ENCODE results near the gene MYO16.

MYO16 gene

DNA sequence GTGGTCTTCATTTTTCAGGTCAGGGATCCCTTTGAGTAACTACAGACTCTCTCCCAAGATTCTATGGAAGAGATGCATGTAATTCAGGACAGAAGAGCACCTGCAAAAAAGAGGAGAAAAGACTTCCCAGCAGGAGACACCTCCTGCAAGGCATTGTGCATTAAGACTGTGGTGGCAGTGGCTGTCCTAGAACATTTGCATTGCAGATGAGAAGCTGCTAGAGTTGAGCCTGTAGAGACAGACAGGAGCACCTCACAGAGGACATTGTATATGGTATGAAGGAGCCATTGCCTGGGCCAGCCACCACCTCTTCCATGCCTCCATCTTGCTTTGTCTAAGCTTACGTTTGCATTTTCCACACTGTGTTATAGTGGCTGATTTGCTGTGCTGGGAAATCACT is 11.2 kb upstream of the MYO16 start:
- DNase-seq (ENCODE audit: insufficient read length, low spot score), result no peak
- TF ChIP-seq POLR2A (IDR thresholded peaks at IDR 0.05; ENCODE audit: low read depth, low read length) (no peak), SPI1 (IDR thresholded peaks at IDR 0.05; ENCODE audit: low read depth, low read length) (no peak), TAF1 (IDR thresholded peaks at IDR 0.05; ENCODE audit: low read depth, low read length) (no peak), PAX5 (IDR thresholded peaks at IDR 0.05; ENCODE audit: insufficient read depth, low read length, severe bottlenecking) (no peak), POLR2AphosphoS5 (IDR thresholded peaks at IDR 0.05; ENCODE audit: low read depth, low read length) (no peak), POU2F2 (IDR thresholded peaks at IDR 0.05; ENCODE audit: low read depth, low read length) (no peak)
- no peak for FAIRE-seq

DNA sequence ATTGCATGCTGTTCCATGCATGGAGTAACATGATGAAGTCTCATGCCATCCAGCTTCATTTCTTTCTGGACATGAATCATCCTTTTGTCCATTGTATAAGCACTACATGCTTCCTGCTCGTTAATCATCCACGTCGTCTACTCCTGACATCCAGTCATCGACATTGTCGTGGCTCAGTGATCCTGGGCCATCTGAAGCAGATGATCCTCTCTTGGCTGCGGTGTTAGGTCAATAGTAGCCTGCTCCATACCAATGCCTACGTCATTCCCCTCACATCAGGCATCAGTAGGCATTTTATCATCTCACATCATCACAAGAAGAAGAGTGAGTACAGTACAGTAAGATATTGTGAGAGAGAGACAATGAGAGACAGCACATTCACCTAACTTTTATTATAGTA is 7.9 kb upstream of the MYO16 start:
- FAIRE-seq (no peak), DNase-seq (ENCODE audit: insufficient read length, low spot score) (no peak)
- TF ChIP-seq POLR2A (IDR thresholded peaks at IDR 0.05; ENCODE audit: low read depth, low read length) (no peak), TAF1 (IDR thresholded peaks at IDR 0.05; ENCODE audit: low read depth, low read length) (no peak), POLR2AphosphoS5 (IDR thresholded peaks at IDR 0.05; ENCODE audit: low read depth, low read length) (no peak), PAX5 (IDR thresholded peaks at IDR 0.05; ENCODE audit: insufficient read depth, low read length, severe bottlenecking) (no peak), POU2F2 (IDR thresholded peaks at IDR 0.05; ENCODE audit: low read depth, low read length) (no peak), SPI1 (IDR thresholded peaks at IDR 0.05; ENCODE audit: low read depth, low read length) (no peak)

DNA sequence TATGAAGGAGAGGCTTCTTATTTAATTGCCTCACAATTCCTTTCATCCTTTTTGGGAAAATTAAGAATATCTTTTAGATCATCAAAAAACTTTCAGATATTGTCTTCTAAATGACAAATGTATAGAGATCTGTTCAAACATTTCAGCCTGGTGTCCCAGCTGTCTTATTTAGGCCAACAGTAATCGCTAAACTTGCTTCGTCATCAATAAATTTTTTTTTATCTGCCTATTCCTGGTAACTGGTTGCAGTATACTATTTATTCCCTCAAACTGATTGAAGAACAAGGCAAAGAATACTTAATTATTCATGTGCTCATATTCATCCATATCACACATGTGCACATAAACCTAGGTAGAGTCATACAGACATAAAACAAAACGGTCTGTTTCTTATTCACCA is 5.3 kb upstream of the MYO16 start:
- FAIRE-seq (no peak), DNase-seq (ENCODE audit: insufficient read length, low spot score) (no peak)
- no peak for TF ChIP-seq POLR2AphosphoS5 (IDR thresholded peaks at IDR 0.05; ENCODE audit: low read depth, low read length)
- TF ChIP-seq PAX5 (IDR thresholded peaks at IDR 0.05; ENCODE audit: insufficient read depth, low read length, severe bottlenecking), result no peak
- TF ChIP-seq TAF1 (IDR thresholded peaks at IDR 0.05; ENCODE audit: low read depth, low read length), result no peak
- TF ChIP-seq POLR2A (IDR thresholded peaks at IDR 0.05; ENCODE audit: low read depth, low read length), result no peak
- no peak for TF ChIP-seq POU2F2 (IDR thresholded peaks at IDR 0.05; ENCODE audit: low read depth, low read length)
- no peak for TF ChIP-seq SPI1 (IDR thresholded peaks at IDR 0.05; ENCODE audit: low read depth, low read length)

DNA sequence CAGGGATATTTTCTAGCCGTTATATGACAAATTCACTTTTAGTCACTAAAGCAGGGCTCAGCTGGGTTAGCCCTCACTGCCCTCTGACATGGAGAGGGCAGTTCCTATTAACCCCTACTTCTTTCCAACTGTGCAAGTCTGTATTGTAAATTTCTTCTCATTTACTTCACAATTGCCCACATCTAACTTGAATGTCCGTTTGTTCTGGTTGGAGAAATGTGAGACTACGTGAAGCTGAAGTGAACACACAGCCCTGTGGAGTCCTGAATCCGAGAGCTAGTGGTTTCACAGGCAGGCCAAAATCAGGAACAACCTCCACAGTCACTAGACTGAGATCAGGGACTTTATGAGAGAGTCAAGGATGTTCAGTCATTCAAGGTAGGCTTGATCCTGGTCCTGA is 4.4 kb upstream of the MYO16 start:
- TF ChIP-seq SPI1 (IDR thresholded peaks at IDR 0.05; ENCODE audit: low read depth, low read length), result no peak
- no peak for TF ChIP-seq POU2F2 (IDR thresholded peaks at IDR 0.05; ENCODE audit: low read depth, low read length)
- no peak for TF ChIP-seq POLR2AphosphoS5 (IDR thresholded peaks at IDR 0.05; ENCODE audit: low read depth, low read length)
- TF ChIP-seq TAF1 (IDR thresholded peaks at IDR 0.05; ENCODE audit: low read depth, low read length), result no peak
- TF ChIP-seq PAX5 (IDR thresholded peaks at IDR 0.05; ENCODE audit: insufficient read depth, low read length, severe bottlenecking), result no peak
- no peak for TF ChIP-seq POLR2A (IDR thresholded peaks at IDR 0.05; ENCODE audit: low read depth, low read length)
- DNase-seq (ENCODE audit: insufficient read length, low spot score), result no peak
- no peak for FAIRE-seq

DNA sequence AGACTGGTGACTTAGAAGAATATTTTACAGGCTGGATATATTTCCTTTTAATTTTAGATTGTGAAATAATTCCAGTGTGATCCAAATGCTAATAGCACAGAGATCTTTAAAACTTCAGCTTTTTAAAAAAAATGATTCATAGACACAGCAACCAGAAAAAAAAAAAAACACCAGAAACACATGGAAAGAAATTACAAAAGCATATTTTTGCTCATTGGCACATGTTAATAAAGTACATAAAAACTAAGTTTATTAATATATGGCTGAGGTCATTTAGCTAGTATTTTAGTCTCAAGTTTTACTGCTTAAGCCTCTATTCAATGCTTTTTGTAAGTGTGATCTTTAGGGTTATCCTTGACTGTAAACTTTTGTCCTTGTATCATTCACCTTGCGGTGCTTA is 577 bp downstream of the MYO16 start:
- no peak for FAIRE-seq
- TF ChIP-seq PAX5 (IDR thresholded peaks at IDR 0.05; ENCODE audit: insufficient read depth, low read length, severe bottlenecking) (no peak), SPI1 (IDR thresholded peaks at IDR 0.05; ENCODE audit: low read depth, low read length) (no peak), TAF1 (IDR thresholded peaks at IDR 0.05; ENCODE audit: low read depth, low read length) (no peak)
- no peak for DNase-seq (ENCODE audit: insufficient read length, low spot score)

DNA sequence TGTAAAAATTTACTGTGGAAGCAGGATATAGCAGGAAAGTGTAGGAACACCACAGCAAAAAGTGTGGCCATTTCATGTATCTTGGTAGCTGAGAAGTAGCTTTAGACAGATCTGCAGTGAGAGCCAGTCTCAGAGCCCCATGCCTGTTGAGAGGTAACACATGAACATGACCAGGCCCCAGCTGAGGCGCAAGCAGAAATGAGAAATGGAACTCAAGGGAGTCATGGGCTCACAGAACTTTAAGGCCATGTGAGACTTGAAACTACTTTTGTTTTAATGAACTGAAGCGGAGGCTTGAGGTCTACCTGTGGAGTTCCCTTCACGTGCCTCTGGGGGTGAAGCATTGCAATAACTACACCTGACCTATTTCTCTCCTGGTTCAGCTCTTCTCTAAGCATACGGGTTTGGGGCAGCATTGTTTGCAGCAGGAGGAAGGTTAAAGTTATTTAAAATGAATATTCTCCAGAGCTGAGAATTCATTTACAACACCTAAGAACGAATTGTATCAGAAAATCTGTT is 3.3 kb downstream of the MYO16 start:
- FAIRE-seq (no peak), DNase-seq (ENCODE audit: insufficient read length, low spot score) (no peak)
- TF ChIP-seq PAX5 (IDR thresholded peaks at IDR 0.05; ENCODE audit: insufficient read depth, low read length, severe bottlenecking), result no peak

DNA sequence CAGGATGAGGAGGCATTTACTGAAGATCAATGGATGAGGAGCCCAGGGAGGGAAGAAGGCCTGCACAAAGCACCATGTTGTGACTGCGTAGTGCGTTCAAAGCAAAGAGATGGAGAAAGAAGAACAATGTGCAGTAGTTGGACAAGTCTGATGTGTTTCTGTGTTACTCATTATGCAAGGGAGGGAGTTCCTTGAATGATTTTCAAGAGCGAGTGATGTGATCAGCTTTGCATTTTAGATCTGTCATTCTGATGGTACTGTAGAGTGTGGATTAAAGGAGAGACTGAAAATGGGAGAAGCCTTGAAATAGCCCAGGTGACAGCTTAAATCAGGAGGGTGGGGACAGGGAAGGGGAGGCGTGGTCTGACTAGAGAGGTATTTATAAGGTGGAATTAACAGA is 9.5 kb downstream of the MYO16 start:
- DNase-seq (ENCODE audit: insufficient read length, low spot score) (no peak), FAIRE-seq (no peak)
- TF ChIP-seq SPI1 (IDR thresholded peaks at IDR 0.05; ENCODE audit: low read depth, low read length) (no peak), TAF1 (IDR thresholded peaks at IDR 0.05; ENCODE audit: low read depth, low read length) (no peak), PAX5 (IDR thresholded peaks at IDR 0.05; ENCODE audit: insufficient read depth, low read length, severe bottlenecking) (no peak), POLR2A (IDR thresholded peaks at IDR 0.05; ENCODE audit: low read depth, low read length) (no peak), POU2F2 (IDR thresholded peaks at IDR 0.05; ENCODE audit: low read depth, low read length) (no peak), POLR2AphosphoS5 (IDR thresholded peaks at IDR 0.05; ENCODE audit: low read depth, low read length) (no peak)

DNA sequence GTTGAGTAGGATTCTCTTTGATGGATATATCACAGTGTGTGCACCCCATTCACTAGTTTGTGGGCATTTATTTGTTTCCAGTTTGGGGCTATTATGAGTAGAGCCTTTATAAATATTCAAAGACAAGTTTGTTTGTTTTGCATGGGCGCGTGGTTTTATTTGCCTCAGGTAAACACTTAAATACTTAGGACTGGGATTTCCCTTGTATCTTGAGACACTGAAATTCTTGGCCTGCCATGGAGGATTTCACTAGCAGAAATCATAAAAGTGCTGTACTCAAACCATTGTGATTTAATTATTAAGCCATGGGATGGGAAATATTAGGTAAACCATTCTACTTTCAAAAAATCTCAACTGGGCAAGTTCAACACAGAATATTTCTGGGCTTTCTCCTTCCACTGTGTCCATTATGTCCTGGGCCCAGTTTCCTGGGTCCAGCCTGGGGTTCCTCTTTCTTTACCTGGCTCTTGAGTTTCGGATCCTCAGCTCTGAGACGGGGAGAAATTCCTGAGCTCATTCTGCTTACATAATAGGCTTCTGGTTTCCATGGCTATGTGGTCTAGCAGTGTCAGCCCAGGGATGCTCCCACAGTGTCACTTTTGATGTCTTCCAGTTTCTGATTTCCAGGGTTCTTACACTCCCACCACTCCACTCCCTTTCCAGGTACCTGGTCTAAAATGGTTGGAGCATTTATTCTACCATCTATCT is 14.4 kb downstream of the MYO16 start:
- no peak for DNase-seq (ENCODE audit: insufficient read length, low spot score)
- no peak for FAIRE-seq
- no peak for TF ChIP-seq POLR2A (IDR thresholded peaks at IDR 0.05; ENCODE audit: low read depth, low read length)
- no peak for TF ChIP-seq PAX5 (IDR thresholded peaks at IDR 0.05; ENCODE audit: insufficient read depth, low read length, severe bottlenecking)
- TF ChIP-seq SPI1 (IDR thresholded peaks at IDR 0.05; ENCODE audit: low read depth, low read length), result no peak
- no peak for TF ChIP-seq TAF1 (IDR thresholded peaks at IDR 0.05; ENCODE audit: low read depth, low read length)
- no peak for TF ChIP-seq POU2F2 (IDR thresholded peaks at IDR 0.05; ENCODE audit: low read depth, low read length)
- no peak for TF ChIP-seq POLR2AphosphoS5 (IDR thresholded peaks at IDR 0.05; ENCODE audit: low read depth, low read length)

DNA sequence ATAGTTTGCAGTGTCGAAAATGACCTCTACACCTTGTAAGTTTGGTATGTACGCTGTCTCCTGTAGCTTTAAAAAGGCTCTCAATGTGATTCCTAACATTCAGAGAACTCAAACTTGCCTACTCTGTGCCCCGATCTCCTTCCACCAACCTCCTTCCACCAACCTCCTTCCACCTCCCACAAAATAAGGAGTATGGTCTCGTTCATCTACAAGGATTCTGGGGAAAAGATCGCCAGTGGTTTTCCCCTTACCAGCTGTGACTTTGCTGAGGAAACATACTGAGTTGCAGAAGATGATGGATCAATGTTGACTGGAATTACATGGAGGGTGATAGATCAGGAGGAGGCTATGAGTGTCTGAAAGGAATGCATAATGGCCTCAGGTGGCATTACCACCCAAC is 16.0 kb downstream of the MYO16 start:
- no peak for DNase-seq (ENCODE audit: insufficient read length, low spot score)
- no peak for FAIRE-seq
- no peak for TF ChIP-seq SPI1 (IDR thresholded peaks at IDR 0.05; ENCODE audit: low read depth, low read length)
- no peak for TF ChIP-seq POLR2A (IDR thresholded peaks at IDR 0.05; ENCODE audit: low read depth, low read length)
- no peak for TF ChIP-seq POU2F2 (IDR thresholded peaks at IDR 0.05; ENCODE audit: low read depth, low read length)
- TF ChIP-seq PAX5 (IDR thresholded peaks at IDR 0.05; ENCODE audit: insufficient read depth, low read length, severe bottlenecking), result no peak
- TF ChIP-seq POLR2AphosphoS5 (IDR thresholded peaks at IDR 0.05; ENCODE audit: low read depth, low read length), result no peak
- TF ChIP-seq TAF1 (IDR thresholded peaks at IDR 0.05; ENCODE audit: low read depth, low read length), result no peak

DNA sequence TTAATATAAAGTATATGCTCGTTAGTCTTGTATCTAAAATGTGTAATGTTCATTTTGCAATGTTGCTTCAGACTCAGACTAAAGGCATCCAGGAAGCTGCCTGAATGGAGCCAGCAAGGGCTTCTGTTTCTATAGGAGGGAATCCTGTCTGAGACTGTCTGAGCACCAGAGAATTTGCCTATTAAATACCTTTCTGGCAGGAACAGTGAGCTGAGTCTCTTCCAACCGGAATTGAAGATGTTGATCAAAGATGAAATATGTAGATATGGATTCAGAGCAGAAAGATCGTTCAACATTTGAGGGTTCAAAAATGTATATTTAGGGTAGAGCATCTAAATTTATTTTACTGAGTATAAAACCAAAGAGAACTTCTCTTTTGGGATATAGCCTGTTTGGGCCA is 20.9 kb downstream of the MYO16 start:
- FAIRE-seq (no peak), DNase-seq (ENCODE audit: insufficient read length, low spot score) (no peak)
- no peak for TF ChIP-seq SPI1 (IDR thresholded peaks at IDR 0.05; ENCODE audit: low read depth, low read length)
- no peak for TF ChIP-seq POLR2A (IDR thresholded peaks at IDR 0.05; ENCODE audit: low read depth, low read length)
- no peak for TF ChIP-seq POU2F2 (IDR thresholded peaks at IDR 0.05; ENCODE audit: low read depth, low read length)
- TF ChIP-seq PAX5 (IDR thresholded peaks at IDR 0.05; ENCODE audit: insufficient read depth, low read length, severe bottlenecking), result no peak
- TF ChIP-seq TAF1 (IDR thresholded peaks at IDR 0.05; ENCODE audit: low read depth, low read length), result no peak
- TF ChIP-seq POLR2AphosphoS5 (IDR thresholded peaks at IDR 0.05; ENCODE audit: low read depth, low read length), result no peak

All from GM12891 (cell line).